GM18951 (cell line): ENCODE results near the gene TEKT5.
"Not testable (repeated sequence)": the region's sequence is repeated elsewhere in the genome, so short reads cannot be mapped to it uniquely, and the experiment has no call there.

Experiments used
- POLR2A ChIP-seq: IDR thresholded peaks from 4 replicates; pipeline ENCODE4 v1.6.1; 2011; ENCODE audit warnings: mild to moderate bottlenecking; ENCODE audit not compliant: insufficient read length, insufficient read depth; ENCODE audit errors: extremely low read depth
- in situ Hi-C: fragments of 300-500 bp; cut with MboI; formaldehyde crosslinking; loops from one replicate; pipeline ENCODE4 v1.12.0; 2022; ENCODE audit warnings: low sequenced_read_pairs, mixed read lengths, inconsistent platforms; ENCODE audit not compliant: unreplicated experiment

Gene TEKT5

GRCh38 chr16:10661737-10662136 is 33.0 kb downstream of the TEKT5 start:
- in situ Hi-C loops = no loop called here
- TF ChIP-seq POLR2A = no peak

- in situ Hi-C loops = no loop called here
- TF ChIP-seq POLR2A = no peak
These were observed 33.6 kb downstream of the TEKT5 start for GRCh38 chr16:10660950-10661635.

GRCh38 chr16:10658943-10659342 is 35.8 kb downstream of the TEKT5 start:
- no peak for TF ChIP-seq POLR2A
- in situ Hi-C loops = no loop called here

GRCh38 chr16:10657925-10658324 is 36.8 kb downstream of the TEKT5 start:
- TF ChIP-seq POLR2A = no peak
- in situ Hi-C loops = no loop called here

- in situ Hi-C loops = no loop called here
- TF ChIP-seq POLR2A = no peak
These were observed 38.1 kb downstream of the TEKT5 start for GRCh38 chr16:10656618-10657017.

GRCh38 chr16:10655415-10655977 is 39.2 kb downstream of the TEKT5 start:
- TF ChIP-seq POLR2A = no peak
- in situ Hi-C loops = no loop called here

- no peak for TF ChIP-seq POLR2A
- in situ Hi-C loops = no loop called here
These were observed 39.9 kb downstream of the TEKT5 start for GRCh38 chr16:10654592-10655414.

- in situ Hi-C loops = no loop called here
- no peak for TF ChIP-seq POLR2A
These were observed 41.8 kb downstream of the TEKT5 start for GRCh38 chr16:10652730-10653590.

GRCh38 chr16:10649098-10649497 is 45.6 kb downstream of the TEKT5 start:
- in situ Hi-C loops = not testable (repeated sequence)

- in situ Hi-C loops = no loop called here
- no peak for TF ChIP-seq POLR2A
These were observed 46.9 kb downstream of the TEKT5 start for GRCh38 chr16:10647721-10648296.

- in situ Hi-C loops = no loop called here
- no peak for TF ChIP-seq POLR2A
These were observed 47.4 kb downstream of the TEKT5 start for GRCh38 chr16:10647264-10647720.

- in situ Hi-C loops = no loop called here
- TF ChIP-seq POLR2A = no peak
These were observed 48.0 kb downstream of the TEKT5 start for GRCh38 chr16:10646581-10647263.

GRCh38 chr16:10646228-10646580 is 48.5 kb downstream of the TEKT5 start:
- in situ Hi-C loops = no loop called here
- TF ChIP-seq POLR2A = no peak
